Esophagus squamous epithelium (tissue), 5 donors: ENCODE data around the gene ZFYVE28. TPM values are rescaled to one million over a fixed set of nuclear protein-coding genes. Genes with fewer than 3 reads are reported as not detected.

Experiments used
- DNase-seq: peaks from one replicate; lab custom pipeline; 2025; lab: John Stamatoyannopoulos, UW
- H3K27ac ChIP-seq, 4 donors: fragments of 200-600 bp; sonication (generic); one replicate each; pipeline ENCODE4 v1.5.1; 2016 to 2019; ENCODE audit warnings: mild to moderate bottlenecking in 1 of 4
- H3K27me3 ChIP-seq, 4 donors: fragments of 200-600 bp; sonication (generic); 1 replicate in 3 of 4; 2 replicates in 1 of 4; pipeline versions ENCODE4 v1.5.1 to v1.6.0; 2017 to 2021; ENCODE audit warnings: antibody characterized with exemption in 1 of 4
- H3K36me3 ChIP-seq, 3 donors: fragments of 200-600 bp; sonication (generic); one replicate each; pipeline ENCODE4 v1.5.1; 2016 to 2019
- H3K4me1 ChIP-seq, 3 donors: fragments of 200-600 bp; sonication (generic); one replicate each; pipeline ENCODE4 v1.5.1; 2017 to 2019
- H3K4me3 ChIP-seq, 4 donors: fragments of 200-600 bp; sonication (generic); 1 replicate in 3 of 4; 2 replicates in 1 of 4; pipeline ENCODE4 v1.5.1; 2016 to 2019; ENCODE audit warnings: mild to moderate bottlenecking in 2 of 4, moderate library complexity in 1 of 4
- H3K9me3 ChIP-seq, 3 donors: fragments of 200-600 bp; sonication (generic); one replicate each; pipeline ENCODE4 v1.5.1; 2016 to 2019
- CTCF ChIP-seq, 6 experiments: fragments of 450-650 bp in 4 of 6; fragments of 200-600 bp in 2 of 6; sonication (generic) in 2 of 6; IDR thresholded peaks; one replicate each; pipeline ENCODE4 v1.5.1; 2016 to 2019; ENCODE audit warnings: antibody characterized with exemption in 6 of 6, mild to moderate bottlenecking in 4 of 6, moderate library complexity in 4 of 6
- POLR2A ChIP-seq, 4 donors: fragments of 450-650 bp; IDR thresholded peaks; one replicate each; pipeline ENCODE4 v1.6.1; 2017; ENCODE audit warnings: antibody characterized with exemption in 4 of 4, mild to moderate bottlenecking in 4 of 4, moderate library complexity in 3 of 4
- WGBS, 2 donors: methylation state at CpG; one replicate each; pipeline ENCODE4 v1.1.5; 2018; 5-methylcytosine and 5-hydroxymethylcytosine counted together
- intact Hi-C: fragments of 100-400 bp; cut with DNase I; formaldehyde crosslinking; loops from one replicate; pipeline ENCODE4 v1.15.0; 2022
- total RNA-seq, 4 donors: library from RNA; depleted of rRNA; stranded (reverse); fragments of >200 nt; gene quantifications; one replicate each; pipeline ENCODE4 v1.1.0, GENCODE V29; 2016
- donor health status: DM: yes; HTN: yes; CAD: no.

The ZFYVE28 gene
- total RNA-seq, 4 donors from 2014 or later: 5.1 to 8.5 (median 8.2) TPM

GRCh38 chr4:2441393-2442174, 23.1 kb upstream of the ZFYVE28 start:
- H3K27ac ChIP-seq: no peak overlapping the region
- H3K27me3 ChIP-seq: no peaks in the 10 kb centered on the region
- intact Hi-C loops: loop anchor here (10.0 kb wide), 1 partner anchor 217 kb away; no protein-coding TSS in a partner anchor
- H3K4me1 ChIP-seq: no peaks in the 10 kb centered on the region
- H3K4me3 ChIP-seq: no peak overlapping the region
- TF ChIP-seq POLR2A (IDR thresholded peaks at IDR 0.05) (no peak), CTCF (IDR thresholded peaks at IDR 0.05) (peak; percentile 41 to 77 (median 64))
- no peaks in the 10 kb centered on the region for H3K36me3 ChIP-seq
- DNase-seq: no peak
- H3K9me3 ChIP-seq: no peaks in the 10 kb centered on the region
- WGBS, 2 donors: 73 to 80% methylated on average over 4 of the region's 14 CpGs

GRCh38 chr4:2438822-2439718, 20.6 kb upstream of the ZFYVE28 start:
- Histone ChIP-seq H3K9me3 (no peaks in the 10 kb centered on the region), H3K27me3 (no peaks in the 10 kb centered on the region), H3K27ac (no peak overlapping the region), H3K36me3 (no peaks in the 10 kb centered on the region), H3K4me3 (no peak overlapping the region), H3K4me1 (no peaks in the 10 kb centered on the region)
- DNase-seq: no peak
- TF ChIP-seq CTCF (IDR thresholded peaks at IDR 0.05) (no peak), POLR2A (IDR thresholded peaks at IDR 0.05) (no peak)
- 68 to 78% methylated on average over 7 to 14 of the region's 16 CpGs for WGBS, 2 donors
- intact Hi-C loops: no loop called here

GRCh38 chr4:2437475-2438215, 19.2 kb upstream of the ZFYVE28 start:
- no peaks in the 10 kb centered on the region for H3K9me3 ChIP-seq
- no peak for DNase-seq
- 76 to 79% methylated on average over 9 to 22 of the region's 25 CpGs for WGBS, 2 donors
- H3K27me3 ChIP-seq: no peaks in the 10 kb centered on the region
- intact Hi-C loops: no loop called here
- H3K4me3 ChIP-seq: no peak overlapping the region
- no peak overlapping the region for H3K27ac ChIP-seq
- TF ChIP-seq CTCF (IDR thresholded peaks at IDR 0.05) (no peak), POLR2A (IDR thresholded peaks at IDR 0.05) (no peak)
- no peaks in the 10 kb centered on the region for H3K36me3 ChIP-seq
- H3K4me1 ChIP-seq: no peaks in the 10 kb centered on the region

DNA sequence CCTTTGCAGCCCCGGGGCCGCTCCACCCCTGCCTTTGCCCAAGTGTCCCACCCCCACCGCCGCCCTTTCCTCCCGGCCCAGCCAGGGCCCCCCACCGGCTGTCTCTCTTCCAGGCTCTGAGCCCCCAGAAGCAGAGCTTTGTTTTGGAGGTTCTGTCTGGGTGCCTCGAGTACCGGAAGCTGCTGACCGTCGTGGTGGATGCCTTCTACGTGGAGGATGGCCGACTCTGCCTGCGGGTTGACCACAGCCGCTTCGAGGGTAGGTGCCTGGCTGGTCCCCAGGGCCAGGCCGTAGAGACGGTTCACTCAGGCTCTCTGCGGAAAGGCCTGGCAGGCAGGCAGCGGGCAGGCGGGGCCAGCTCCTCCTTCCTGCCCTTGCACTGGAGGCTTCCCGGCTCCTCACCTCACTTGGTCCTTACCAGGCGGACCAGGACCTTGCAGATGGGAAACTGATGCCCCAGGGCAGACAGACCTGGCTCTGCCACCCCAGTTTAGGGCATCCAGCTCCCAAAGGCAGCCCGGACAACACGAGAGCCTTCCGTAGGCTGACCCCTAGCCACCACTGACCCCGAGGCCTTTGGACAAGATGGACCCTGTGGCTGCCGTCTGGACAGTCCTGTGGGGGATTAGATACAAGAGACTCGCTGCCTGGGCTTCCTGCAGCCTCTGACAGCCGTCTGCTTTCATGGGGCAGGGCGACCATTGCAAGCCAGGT, 18.5 kb upstream of the ZFYVE28 start:
- TF ChIP-seq POLR2A (IDR thresholded peaks at IDR 0.05) (no peak), CTCF (IDR thresholded peaks at IDR 0.05) (no peak)
- Histone ChIP-seq H3K27ac (no peak overlapping the region), H3K27me3 (no peaks in the 10 kb centered on the region), H3K9me3 (no peaks in the 10 kb centered on the region), H3K4me1 (no peaks in the 10 kb centered on the region), H3K36me3 (no peaks in the 10 kb centered on the region), H3K4me3 (no peak overlapping the region)
- WGBS, 2 donors: 76% methylated on average over 5 of the region's 30 CpGs; no CpG with 5 or more reads in 1 of the 2 donors
- no peak for DNase-seq
- intact Hi-C loops: no loop called here
